Measurements from ENCODE around the gene SELENOI. TPM values are rescaled to one million over a fixed set of nuclear protein-coding genes. Genes with fewer than 3 reads are reported as not detected.

Gene SELENOI
- total and polyA plus RNA-seq, 2 donors (not counting 3 experiments of a cell fraction or from before 2014, with no cell fraction given), result 10.8 to 25.3 TPM

DNA sequence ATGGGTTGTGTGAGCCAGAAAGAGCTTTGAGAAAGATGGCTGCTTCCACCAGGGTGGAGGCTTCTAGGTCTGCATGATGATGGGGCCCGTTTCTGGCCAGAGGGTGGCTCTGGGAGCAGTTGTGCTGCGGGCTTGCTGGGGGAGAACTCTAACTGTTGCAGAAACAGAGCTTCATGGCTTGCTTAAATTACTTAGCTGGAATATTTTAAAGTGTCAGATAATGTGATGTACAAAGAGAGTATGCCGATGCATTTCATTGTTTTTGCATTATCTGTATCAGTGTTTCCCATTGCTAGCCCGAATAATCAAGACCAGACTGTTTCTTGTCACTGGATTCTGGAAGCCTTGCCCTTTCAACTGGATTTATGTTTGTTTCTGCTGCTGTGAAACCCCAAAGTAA, 49.5 kb downstream of the SELENOI start:
- H3K4me1 ChIP-seq (ENCODE audit: control insufficient read depth, extremely low read depth, insufficient read depth, low read length), result no peaks in the 10 kb centered on the region
- no peaks in the 10 kb centered on the region for H3K9me3 ChIP-seq (replicated peaks; ENCODE audit: control insufficient read depth, insufficient read depth, low read length)
- DNase-seq (ENCODE audit: low read depth, low spot score) (no peak), FAIRE-seq (no peak)
- no TSS peak for BruUV-seq (replicated peaks)
- no peaks in the 10 kb centered on the region for H3K9me1 ChIP-seq (replicated peaks; ENCODE audit: control insufficient read depth, extremely low read depth, insufficient read depth, low read length)
- ChIA-PET POLR2A (no interaction called here), CTCF (no interaction called here)
- H3K27ac ChIP-seq (ENCODE audit: insufficient read depth, low read depth, low read length), result no peak overlapping the region
- no peaks in the 10 kb centered on the region for H3K79me2 ChIP-seq (ENCODE audit: control insufficient read depth, insufficient read depth, low read length)
- H3K4me3 ChIP-seq (replicated peaks in 1 of 3; ENCODE audit: insufficient read depth in 1 of 3, low read depth in 1 of 3, low read length in 3 of 3), result no peak overlapping the region
- no peak overlapping the region for H2AFZ ChIP-seq (ENCODE audit: low read depth, low read length)
- H3K9ac ChIP-seq (replicated peaks; ENCODE audit: extremely low read depth, insufficient read depth, low read length), result no peak overlapping the region
- H3K4me2 ChIP-seq (ENCODE audit: insufficient read depth, low read length), result no peak overlapping the region
- TF ChIP-seq MYC (IDR thresholded peaks at IDR 0.05; ENCODE audit: low read depth, low read length), result no peak
- peaks cover 0 to 2% of the 10 kb centered on the region in 2 experiments for H3K36me3 ChIP-seq (ENCODE audit: control insufficient read depth in 2 of 2, extremely low read depth in 1 of 2, insufficient read depth in 2 of 2, low read length in 2 of 2)
- intact Hi-C loops (cut with micrococcal nuclease) (no loop called here), dilution Hi-C loops (cut with MboI; ENCODE audit: extremely low pct_ligation_motif_present, low sequenced_read_pairs) (no loop called here)
- H4K20me1 ChIP-seq (replicated peaks; ENCODE audit: control insufficient read depth, extremely low read depth, insufficient read depth, low read length), result no peaks in the 10 kb centered on the region
- H3K27me3 ChIP-seq (ENCODE audit: control insufficient read depth in 2 of 2, insufficient read depth in 2 of 2, low read length in 2 of 2), result no peaks in the 10 kb centered on the region

DNA sequence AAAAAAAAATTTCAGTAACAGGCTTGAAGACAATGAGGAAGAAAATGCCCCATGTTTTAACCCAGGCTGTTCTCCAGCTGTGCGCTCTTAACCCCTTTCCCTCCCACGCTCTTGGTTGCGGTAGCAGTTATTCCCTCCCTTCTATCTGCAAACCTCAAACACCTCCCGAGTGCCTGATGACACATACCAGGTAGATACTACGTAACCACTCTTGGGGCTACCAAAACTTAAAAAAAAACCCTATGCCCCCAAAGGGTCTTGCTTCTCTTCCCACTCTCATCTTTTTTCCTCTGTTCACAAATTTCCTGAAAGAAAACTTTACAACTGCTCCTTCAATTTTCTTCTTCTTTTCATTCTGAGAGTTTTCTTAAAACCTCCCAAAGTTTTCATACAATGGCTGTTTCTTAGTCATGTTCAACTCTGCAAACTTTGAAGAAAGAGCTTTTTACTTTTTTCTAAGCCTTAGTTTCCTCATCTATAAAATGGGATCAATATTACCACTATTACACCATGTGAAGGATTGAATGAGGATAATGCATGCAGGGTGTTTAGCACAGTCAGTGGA, 50.9 kb downstream of the SELENOI start:
- H3K27me3 ChIP-seq (ENCODE audit: control insufficient read depth in 2 of 2, insufficient read depth in 2 of 2, low read length in 2 of 2), result no peaks in the 10 kb centered on the region
- no peak overlapping the region for H3K9ac ChIP-seq (replicated peaks; ENCODE audit: extremely low read depth, insufficient read depth, low read length)
- no peak overlapping the region for H3K4me2 ChIP-seq (ENCODE audit: insufficient read depth, low read length)
- ChIA-PET POLR2A (no interaction called here), CTCF (interaction anchor here (0.7 kb wide), 1 partner anchor 14 kb away, joined by 3 read pairs; no protein-coding TSS in a partner anchor)
- no peaks in the 10 kb centered on the region for H3K9me1 ChIP-seq (replicated peaks; ENCODE audit: control insufficient read depth, extremely low read depth, insufficient read depth, low read length)
- BruUV-seq (replicated peaks), result no TSS peak
- H3K27ac ChIP-seq (ENCODE audit: insufficient read depth, low read depth, low read length), result no peak overlapping the region
- intact Hi-C loops (cut with micrococcal nuclease) (no loop called here), dilution Hi-C loops (cut with MboI; ENCODE audit: extremely low pct_ligation_motif_present, low sequenced_read_pairs) (no loop called here)
- no peak for DNase-seq (ENCODE audit: low read depth, low spot score)
- H3K36me3 ChIP-seq (ENCODE audit: control insufficient read depth in 2 of 2, extremely low read depth in 1 of 2, insufficient read depth in 2 of 2, low read length in 2 of 2), result no peaks in the 10 kb centered on the region
- H3K4me3 ChIP-seq (replicated peaks in 1 of 3; ENCODE audit: insufficient read depth in 1 of 3, low read depth in 1 of 3, low read length in 3 of 3), result no peak overlapping the region
- H3K9me3 ChIP-seq (replicated peaks; ENCODE audit: control insufficient read depth, insufficient read depth, low read length), result no peaks in the 10 kb centered on the region
- no peak for FAIRE-seq
- no peak overlapping the region for H2AFZ ChIP-seq (ENCODE audit: low read depth, low read length)
- H3K79me2 ChIP-seq (ENCODE audit: control insufficient read depth, insufficient read depth, low read length), result no peaks in the 10 kb centered on the region
- H4K20me1 ChIP-seq (replicated peaks; ENCODE audit: control insufficient read depth, extremely low read depth, insufficient read depth, low read length), result no peaks in the 10 kb centered on the region
- TF ChIP-seq, protein P1, sequence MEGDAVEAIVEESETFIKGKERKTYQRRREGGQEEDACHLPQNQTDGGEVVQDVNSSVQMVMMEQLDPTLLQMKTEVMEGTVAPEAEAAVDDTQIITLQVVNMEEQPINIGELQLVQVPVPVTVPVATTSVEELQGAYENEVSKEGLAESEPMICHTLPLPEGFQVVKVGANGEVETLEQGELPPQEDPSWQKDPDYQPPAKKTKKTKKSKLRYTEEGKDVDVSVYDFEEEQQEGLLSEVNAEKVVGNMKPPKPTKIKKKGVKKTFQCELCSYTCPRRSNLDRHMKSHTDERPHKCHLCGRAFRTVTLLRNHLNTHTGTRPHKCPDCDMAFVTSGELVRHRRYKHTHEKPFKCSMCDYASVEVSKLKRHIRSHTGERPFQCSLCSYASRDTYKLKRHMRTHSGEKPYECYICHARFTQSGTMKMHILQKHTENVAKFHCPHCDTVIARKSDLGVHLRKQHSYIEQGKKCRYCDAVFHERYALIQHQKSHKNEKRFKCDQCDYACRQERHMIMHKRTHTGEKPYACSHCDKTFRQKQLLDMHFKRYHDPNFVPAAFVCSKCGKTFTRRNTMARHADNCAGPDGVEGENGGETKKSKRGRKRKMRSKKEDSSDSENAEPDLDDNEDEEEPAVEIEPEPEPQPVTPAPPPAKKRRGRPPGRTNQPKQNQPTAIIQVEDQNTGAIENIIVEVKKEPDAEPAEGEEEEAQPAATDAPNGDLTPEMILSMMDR (IDR thresholded peaks at IDR 0.05; ENCODE audit: extremely low read depth in 1 of 2, insufficient read depth in 1 of 2, low read depth in 1 of 2, low read length in 2 of 2), result no peak
- TF ChIP-seq POLR2AphosphoS5 (IDR thresholded peaks at IDR 0.05; ENCODE audit: insufficient read depth, low read depth, low read length) (no peak), MYC (IDR thresholded peaks at IDR 0.05; ENCODE audit: low read depth, low read length) (no peak), FOS (IDR thresholded peaks at IDR 0.05; ENCODE audit: borderline replicate concordance, insufficient read depth, low read length) (no peak), GATA2 (IDR thresholded peaks at IDR 0.05; ENCODE audit: insufficient read depth, insufficient read length, low read depth, low read length) (no peak), JUN (IDR thresholded peaks at IDR 0.05; ENCODE audit: borderline replicate concordance, insufficient read depth, insufficient read length, low read depth) (no peak)
- H3K4me1 ChIP-seq (ENCODE audit: control insufficient read depth, extremely low read depth, insufficient read depth, low read length), result peaks cover 2% of the 10 kb centered on the region
